ENCODE results near the gene HOXD3. TPM values are rescaled to one million over a fixed set of nuclear protein-coding genes. Genes with fewer than 3 reads are reported as not detected.

The HOXD3 gene
- total RNA-seq, 1 experiment from 2014 or later, result 1.0 TPM

GRCh38 chr2:176162911-176163671 is 6.0 kb downstream of the HOXD3 start:
- no peak for DNase-seq (ENCODE audit: low spot score)

DNA sequence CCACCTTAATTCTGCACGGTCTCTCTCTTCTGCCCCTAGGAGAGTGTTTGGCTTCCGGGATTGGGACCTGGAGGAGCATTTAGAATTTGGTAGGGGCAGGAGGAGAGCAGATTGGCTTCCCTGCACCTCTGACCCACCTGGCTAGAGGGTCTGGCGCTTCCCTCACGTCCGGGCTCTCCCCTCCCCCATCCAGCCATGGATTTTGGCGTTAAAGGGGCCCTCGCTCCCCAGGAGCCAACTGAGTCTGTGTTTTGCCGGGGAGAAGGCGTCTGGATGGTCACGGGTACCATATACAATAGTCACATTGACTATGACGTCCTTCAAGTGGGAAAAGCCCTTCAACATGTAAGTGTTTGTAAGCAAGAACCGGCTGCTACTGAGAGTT is 6.6 kb downstream of the HOXD3 start:
- no peak for DNase-seq (ENCODE audit: low spot score)

GRCh38 chr2:176164201-176164600 is 7.1 kb downstream of the HOXD3 start:
- no peak for DNase-seq (ENCODE audit: low spot score)

DNA sequence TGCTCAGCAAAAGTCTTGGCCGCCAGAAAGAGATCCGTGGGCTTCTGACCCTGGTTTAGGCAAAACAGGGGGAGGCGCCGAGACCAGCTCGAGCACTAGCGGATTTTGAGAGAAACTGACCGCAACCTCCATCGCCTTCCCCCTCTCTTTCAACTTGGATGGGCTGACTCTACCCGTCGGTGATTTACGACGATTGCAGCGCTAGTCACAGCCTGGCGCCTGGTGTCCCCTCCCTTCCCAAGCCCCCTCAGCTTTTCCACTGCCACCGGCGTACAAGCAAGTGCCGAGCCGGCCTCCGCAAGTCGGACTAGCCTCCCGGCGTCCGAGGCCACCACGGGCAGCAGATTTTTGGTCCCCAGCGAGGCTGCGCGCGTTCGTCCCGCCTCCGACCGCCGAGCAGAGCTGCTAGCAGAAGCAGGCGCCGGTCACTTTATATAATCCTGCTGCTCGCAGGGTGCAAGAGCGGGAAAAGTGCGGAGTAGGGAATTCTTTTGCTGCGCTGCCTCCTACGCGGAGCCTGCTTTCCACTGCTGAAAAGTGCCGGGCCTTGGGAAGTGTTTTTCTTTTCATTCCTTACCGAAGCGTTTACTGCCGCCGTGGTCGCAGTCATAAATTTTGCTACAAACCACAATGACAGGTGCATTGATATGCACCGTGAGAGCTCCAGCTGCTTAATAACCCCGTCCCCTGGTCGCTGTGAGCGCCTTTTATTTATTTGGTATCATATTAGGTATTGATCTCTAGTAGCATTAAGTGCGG is 7.7 kb downstream of the HOXD3 start:
- no peak for DNase-seq (ENCODE audit: low spot score)

- DNase-seq (ENCODE audit: low spot score), result no peak
Observed at GRCh38 chr2:176165370-176166050, 8.4 kb downstream of the HOXD3 start.

- no peak for DNase-seq (ENCODE audit: low spot score)
Observed at GRCh38 chr2:176166272-176166671, 9.2 kb downstream of the HOXD3 start.

GRCh38 chr2:176167398-176167797 is 10.3 kb downstream of the HOXD3 start:
- no peak for DNase-seq (ENCODE audit: low spot score)

DNA sequence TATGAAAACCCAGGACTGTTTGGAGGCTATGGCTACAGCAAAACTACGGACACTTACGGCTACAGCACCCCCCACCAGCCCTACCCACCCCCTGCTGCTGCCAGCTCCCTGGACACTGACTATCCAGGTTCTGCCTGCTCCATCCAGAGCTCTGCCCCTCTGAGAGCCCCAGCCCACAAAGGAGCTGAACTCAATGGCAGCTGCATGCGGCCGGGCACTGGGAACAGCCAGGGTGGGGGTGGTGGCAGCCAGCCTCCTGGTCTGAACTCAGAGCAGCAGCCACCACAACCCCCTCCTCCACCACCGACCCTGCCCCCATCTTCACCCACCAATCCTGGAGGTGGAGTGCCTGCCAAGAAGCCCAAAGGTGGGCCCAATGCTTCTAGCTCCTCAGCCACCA is 12.1 kb downstream of the HOXD3 start:
- DNase-seq (ENCODE audit: low spot score), result no peak

DNA sequence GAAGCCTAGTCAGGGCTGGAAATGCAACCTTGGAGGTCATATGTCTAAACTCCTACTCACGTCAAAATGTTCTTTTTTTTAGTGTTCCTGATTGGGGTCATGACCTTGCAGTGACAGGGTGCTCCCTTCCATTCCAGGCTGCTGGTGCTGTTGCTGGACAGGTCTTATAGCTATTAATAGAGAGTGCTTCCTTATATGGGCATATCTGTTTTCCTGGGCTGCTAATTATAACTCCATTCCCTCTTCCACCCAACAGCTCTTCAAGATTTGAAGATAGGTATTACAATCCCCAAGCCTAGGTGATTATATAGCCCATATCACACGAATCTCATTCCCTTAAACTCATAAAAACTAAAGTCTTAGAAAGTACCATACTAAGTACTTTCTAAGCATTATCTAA is 12.6 kb downstream of the HOXD3 start:
- no peak for DNase-seq (ENCODE audit: low spot score)

DNA sequence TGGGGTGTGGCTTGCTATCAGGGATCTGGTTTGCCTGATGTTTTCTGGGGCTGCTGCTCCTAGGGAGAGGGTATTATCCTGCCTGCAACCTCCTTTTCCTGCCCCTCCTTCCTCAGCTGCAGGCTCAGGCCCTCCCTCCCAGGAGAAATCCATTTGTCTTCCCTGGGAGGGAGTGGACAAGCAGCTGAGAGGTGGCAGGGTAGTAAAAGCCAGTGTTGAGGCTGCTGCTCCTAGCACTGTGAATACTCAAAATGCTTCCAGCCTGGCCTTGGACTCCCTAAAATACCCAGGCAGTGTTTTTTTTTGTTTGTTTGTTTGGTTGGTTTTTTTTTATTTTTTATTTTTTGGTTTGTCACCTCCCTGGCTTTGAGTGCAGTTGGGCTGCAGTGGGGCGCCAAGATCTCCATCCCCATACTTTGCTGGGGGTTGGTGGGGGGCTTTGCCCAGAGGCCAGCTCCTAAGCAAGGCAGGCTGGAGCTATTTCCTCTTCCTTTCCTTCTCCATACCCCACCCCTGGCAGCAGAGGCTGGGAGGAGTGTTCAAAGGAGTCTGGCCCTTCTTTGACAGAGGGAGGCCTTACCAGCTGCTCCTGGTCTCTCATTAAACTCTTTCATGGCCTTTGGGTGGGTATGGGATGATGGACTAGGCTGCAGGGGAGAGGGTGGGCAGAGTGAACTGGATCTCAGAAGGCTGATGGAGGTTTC is 13.6 kb downstream of the HOXD3 start:
- DNase-seq (ENCODE audit: low spot score), result no peak

GRCh38 chr2:176171351-176172006 is 14.4 kb downstream of the HOXD3 start:
- no peak for DNase-seq (ENCODE audit: low spot score)

DNA sequence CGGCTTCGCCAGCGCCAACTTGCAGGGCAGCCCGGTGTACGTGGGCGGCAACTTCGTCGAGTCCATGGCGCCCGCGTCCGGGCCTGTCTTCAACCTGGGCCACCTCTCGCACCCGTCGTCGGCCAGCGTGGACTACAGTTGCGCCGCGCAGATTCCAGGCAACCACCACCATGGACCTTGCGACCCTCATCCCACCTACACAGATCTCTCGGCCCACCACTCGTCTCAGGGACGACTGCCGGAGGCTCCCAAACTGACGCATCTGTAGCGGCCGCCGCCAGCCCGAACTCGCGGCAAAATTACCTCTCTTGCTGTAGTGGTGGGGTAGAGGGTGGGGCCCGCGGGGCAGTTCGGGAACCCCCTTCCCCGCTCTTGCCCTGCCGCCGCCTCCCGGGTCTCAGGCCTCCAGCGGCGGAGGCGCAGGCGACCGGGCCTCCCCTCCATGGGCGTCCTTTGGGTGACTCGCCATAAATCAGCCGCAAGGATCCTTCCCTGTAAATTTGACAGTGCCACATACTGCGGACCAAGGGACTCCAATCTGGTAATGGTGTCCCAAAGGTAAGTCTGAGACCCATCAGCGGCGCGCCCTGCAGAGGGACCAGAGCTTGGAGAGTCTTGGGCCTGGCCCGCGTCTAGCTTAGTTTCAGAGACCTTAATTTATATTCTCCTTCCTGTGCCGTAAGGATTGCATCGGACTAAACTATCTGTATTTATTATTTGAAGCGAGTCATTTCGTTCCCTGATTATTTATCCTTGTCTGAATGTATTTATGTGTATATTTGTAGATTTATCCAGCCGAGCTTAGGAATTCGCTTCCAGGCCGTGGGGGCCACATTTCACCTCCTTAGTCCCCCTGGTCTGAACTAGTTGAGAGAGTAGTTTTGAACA is 15.1 kb downstream of the HOXD3 start:
- DNase-seq (ENCODE audit: low spot score), result no peak

DNA sequence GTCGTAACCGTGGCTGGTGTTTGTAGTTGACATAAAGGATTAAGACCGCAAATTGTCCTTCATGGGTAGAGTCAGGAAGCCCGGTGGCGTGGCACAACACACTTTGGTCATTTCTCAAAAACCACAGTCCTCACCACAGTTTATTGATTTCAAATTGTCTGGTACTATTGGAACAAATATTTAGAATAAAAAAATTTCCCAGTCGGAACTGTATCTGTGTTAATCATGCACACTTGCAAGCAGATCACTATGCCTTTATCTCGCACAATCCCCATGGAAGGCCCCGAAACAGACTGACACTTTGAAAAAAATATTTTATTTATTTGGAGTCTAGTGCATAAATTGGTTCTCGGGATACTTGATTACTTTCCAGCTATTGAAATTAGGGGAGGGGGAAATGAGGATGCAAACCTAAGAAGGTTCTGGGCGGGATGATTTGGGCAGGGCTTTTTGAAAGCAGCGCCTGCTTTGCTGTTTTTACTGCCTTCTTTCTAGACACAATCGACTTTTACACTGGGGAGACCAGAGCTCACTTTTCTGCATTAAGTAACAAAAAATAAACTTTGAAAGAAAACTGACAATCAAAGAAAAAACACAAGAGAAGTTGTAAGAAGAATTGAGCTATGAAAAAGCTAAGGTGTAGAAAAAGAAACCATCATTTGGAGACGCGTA is 15.9 kb downstream of the HOXD3 start:
- no peak for DNase-seq (ENCODE audit: low spot score)

- no peak for DNase-seq (ENCODE audit: low spot score)
Observed at GRCh38 chr2:176173567-176174381, 16.7 kb downstream of the HOXD3 start.

DNA sequence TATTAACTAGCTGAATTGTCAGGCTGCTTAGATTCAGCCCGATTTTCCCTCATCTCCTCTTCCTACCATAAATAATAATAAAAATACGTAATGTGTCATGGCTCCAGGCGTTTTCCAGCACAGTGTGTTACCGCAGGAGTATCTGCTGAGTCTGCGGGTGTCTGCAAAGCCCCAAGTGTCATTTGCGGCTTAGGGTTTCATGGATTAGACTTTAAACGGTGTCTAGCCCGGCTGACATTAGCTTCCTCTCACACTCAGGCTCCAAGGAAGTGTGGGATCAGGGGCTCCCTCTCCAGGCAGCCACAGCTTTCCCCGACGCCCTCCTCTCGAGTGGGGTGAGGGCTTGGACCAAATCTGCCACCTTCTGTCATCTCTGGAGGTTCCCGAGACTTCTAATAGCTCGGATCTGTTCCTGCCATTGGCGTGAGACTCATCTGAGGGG is 17.3 kb downstream of the HOXD3 start:
- DNase-seq (ENCODE audit: low spot score), result no peak

DNA sequence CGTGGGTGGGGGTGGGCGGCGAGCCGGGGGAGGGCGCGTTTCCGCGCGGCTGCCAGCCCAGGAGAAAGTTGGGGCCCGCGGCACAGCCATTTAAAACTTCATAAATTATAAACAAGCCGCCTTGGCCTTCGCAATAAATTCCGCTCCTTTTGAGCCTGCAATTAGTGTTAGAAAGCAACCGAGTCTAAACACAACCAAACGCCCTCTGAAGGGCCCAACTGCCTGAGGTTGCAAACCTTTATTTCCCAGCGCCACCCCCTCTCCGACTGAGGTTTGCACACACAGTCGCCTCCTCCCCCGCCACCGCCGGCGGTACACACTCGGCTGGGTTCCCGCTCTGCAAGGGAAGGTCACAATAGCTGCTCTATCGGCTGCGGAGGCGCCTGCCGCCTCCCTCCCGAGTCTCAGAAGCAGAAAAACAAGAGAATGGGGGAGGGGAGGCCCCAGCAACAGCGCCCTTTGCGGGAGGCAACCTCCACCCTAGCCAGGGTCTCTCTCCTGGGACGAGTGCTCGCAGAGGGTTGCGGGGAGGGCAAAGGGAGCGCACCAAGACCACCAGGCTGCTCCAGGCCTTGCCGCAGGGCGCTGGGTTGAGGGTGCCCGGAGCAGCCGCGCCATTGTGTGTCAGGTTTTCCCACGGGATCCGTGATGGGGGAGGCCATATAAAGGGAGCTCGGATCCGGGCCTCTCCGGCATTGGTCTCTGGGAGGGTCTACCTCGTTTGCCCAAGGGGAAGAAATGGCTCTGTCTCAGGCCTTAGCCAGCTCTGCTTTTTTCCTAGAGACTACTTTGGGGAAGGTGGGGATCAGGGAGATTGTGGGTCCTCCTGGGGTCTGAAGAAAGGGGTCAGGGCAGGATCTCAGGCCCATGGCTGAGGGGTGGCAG is 18.0 kb downstream of the HOXD3 start:
- DNase-seq (ENCODE audit: low spot score), result no peak

DNA sequence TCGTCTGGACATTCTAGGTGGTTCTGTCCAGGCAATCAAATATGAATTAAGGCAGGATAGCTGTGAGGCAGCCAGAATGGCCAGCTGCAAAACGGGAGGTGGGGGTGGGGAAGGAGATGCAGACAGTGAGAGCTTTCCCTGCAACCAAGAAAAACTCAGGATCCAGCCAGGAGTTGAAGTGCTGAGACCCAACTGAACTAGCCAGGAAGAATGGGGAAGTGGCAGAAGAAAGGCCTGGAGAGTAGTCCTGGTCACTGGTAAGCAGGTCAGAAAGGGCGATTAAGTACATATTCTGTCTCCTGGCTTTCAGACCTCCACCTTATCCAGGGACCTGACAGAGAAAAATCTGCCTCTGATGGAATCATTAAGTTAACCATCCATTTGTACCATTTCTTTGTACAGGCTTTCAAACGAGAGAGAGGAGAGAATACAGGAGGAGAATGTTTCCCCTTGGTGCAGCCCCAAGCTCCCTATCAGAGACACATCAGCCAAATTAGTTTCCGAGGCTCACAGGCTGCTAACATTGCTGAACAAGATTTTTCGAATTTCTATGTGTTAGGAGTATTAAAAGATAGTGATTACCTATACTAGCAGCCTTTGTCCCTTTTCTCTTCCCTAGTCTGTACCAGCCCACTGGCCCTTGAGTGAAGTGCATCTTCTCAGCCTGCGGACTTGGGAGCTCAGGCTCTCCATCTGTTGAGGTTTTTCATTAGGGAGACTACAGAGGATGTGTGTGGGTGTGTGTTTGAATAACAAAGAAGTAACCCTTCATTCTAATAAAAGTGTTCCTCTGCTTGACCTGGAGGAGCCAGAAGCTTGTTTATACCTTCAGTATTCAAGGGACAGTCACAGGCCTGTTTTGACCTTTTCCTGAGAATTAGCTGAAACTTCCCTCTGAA is 18.9 kb downstream of the HOXD3 start:
- DNase-seq (ENCODE audit: low spot score), result no peak

Measured in A172 (cell line).